Keratinocyte (primary cell): ENCODE measurements around the gene TMEM115. TPM values are rescaled to one million over a fixed set of nuclear protein-coding genes. Genes with fewer than 3 reads are reported as not detected.
A peak's percentile ranks its signal among the peaks of the same experiment; 100 is the strongest.

Experiments used
- DNase-seq: peaks from one replicate; pipeline ENCODE4 v3.0.0-alpha.2; 2011; ENCODE audit warnings: low read depth, missing footprints, low spot score
- FAIRE-seq: peaks from 2 replicates; lab custom pipeline; 2011; peaks lifted over from hg19 to GRCh38; lab: Jason Lieb, UNC
- H2AFZ ChIP-seq: 2 replicates; pipeline ENCODE4 v1.6.0; 2012; ENCODE audit warnings: low read length, control low read depth, inconsistent platforms; ENCODE audit not compliant: control insufficient read depth
- H3K27ac ChIP-seq: 2 replicates; pipeline ENCODE4 v1.5.1; 2011; ENCODE audit warnings: low read length; ENCODE audit not compliant: control insufficient read depth, insufficient read depth
- H3K27me3 ChIP-seq: 3 replicates; pipeline ENCODE4 v1.6.0; 2011; ENCODE audit warnings: low read length; ENCODE audit not compliant: control insufficient read depth, insufficient read depth; ENCODE audit errors: extremely low read depth
- H3K36me3 ChIP-seq, 2 experiments: 2 replicates in 1 of 2; 3 replicates in 1 of 2; pipeline ENCODE4 v1.5.1; 2011; ENCODE audit warnings: low read length in 2 of 2, mild to moderate bottlenecking in 1 of 2; ENCODE audit not compliant: control insufficient read depth in 2 of 2, insufficient read depth in 2 of 2; ENCODE audit errors: extremely low read depth in 1 of 2
- H3K4me1 ChIP-seq: 3 replicates; pipeline ENCODE4 v1.5.1; 2011; ENCODE audit warnings: low read length; ENCODE audit not compliant: control insufficient read depth, insufficient read depth; ENCODE audit errors: extremely low read depth
- H3K4me2 ChIP-seq: 3 replicates; pipeline ENCODE4 v1.6.0; 2011; ENCODE audit warnings: low read depth, low read length; ENCODE audit not compliant: control insufficient read depth, insufficient read depth; ENCODE audit errors: extremely low read depth
- H3K4me3 ChIP-seq, 3 experiments: fragments of 200-600 bp in 1 of 3; sonication (generic) in 1 of 3; 2 replicates in 2 of 3; 3 replicates in 1 of 3; pipeline ENCODE4 v1.5.1; 2011 to 2016; ENCODE audit warnings: low read length in 3 of 3, mild to moderate bottlenecking in 3 of 3, control low read depth in 2 of 3, inconsistent platforms in 1 of 3, low read depth in 1 of 3, mixed read lengths in 1 of 3, mixed run types in 1 of 3, moderate library complexity in 1 of 3; ENCODE audit not compliant: control insufficient read depth in 2 of 3, insufficient read depth in 2 of 3; ENCODE audit errors: extremely low read depth in 1 of 3
- H3K79me2 ChIP-seq: 2 replicates; pipeline ENCODE4 v1.6.0; 2012; ENCODE audit warnings: low read length; ENCODE audit not compliant: control insufficient read depth, insufficient read depth
- H3K9ac ChIP-seq: 3 replicates; pipeline ENCODE4 v1.6.0; 2011; ENCODE audit warnings: low read length; ENCODE audit not compliant: control insufficient read depth, insufficient read depth; ENCODE audit errors: extremely low read depth
- H3K9me1 ChIP-seq: 3 replicates; pipeline ENCODE4 v1.6.0; 2011; ENCODE audit warnings: low read length; ENCODE audit not compliant: control insufficient read depth, insufficient read depth; ENCODE audit errors: extremely low read depth
- H3K9me3 ChIP-seq: 2 replicates; pipeline ENCODE4 v1.5.1; 2012; ENCODE audit warnings: low read depth, low read length; ENCODE audit not compliant: control insufficient read depth
- H4K20me1 ChIP-seq: 3 replicates; pipeline ENCODE4 v1.6.0; 2011; ENCODE audit warnings: low read length; ENCODE audit not compliant: control insufficient read depth, insufficient read depth; ENCODE audit errors: extremely low read depth
- CTCF ChIP-seq, 3 experiments: IDR thresholded peaks in 1 of 3; conservative IDR thresholded peaks in 1 of 3; optimal IDR thresholded peaks in 1 of 3; 2 replicates in 2 of 3; 3 replicates in 1 of 3; pipeline versions ENCODE3 to v1.5.1; 2011; ENCODE audit warnings: low read length in 3 of 3, mild to moderate bottlenecking in 3 of 3, moderate library complexity in 2 of 3, control low read depth in 1 of 3, inconsistent platforms in 1 of 3; ENCODE audit not compliant: insufficient read depth in 2 of 3; ENCODE audit errors: extremely low read depth in 1 of 3
- EZH2 ChIP-seq: IDR thresholded peaks from one replicate; pipeline ENCODE4 v1.6.1; 2012; ENCODE audit warnings: inconsistent platforms, mild to moderate bottlenecking, low read length, moderate library complexity
- dilution Hi-C: fragments of 300-500 bp; cut with MboI; formaldehyde crosslinking; loops from one replicate; pipeline ENCODE4 v1.7.0; 2020; ENCODE audit warnings: low sequenced_read_pairs; ENCODE audit not compliant: extremely low pct_ligation_motif_present
- polyA plus RNA-seq, 5 experiments: library from polyadenylated mRNA; depleted of rRNA in 3 of 5; stranded (reverse) in 3 of 5; stranded (forward) in 1 of 5; unstranded in 1 of 5; fragments of >200 nt; gene quantifications; 1 replicate in 1 of 5; 2 replicates in 3 of 5; 3 replicates in 1 of 5; pipeline versions ENCODE4 v1.2.1 to v1.2.3, GENCODE V29; 2011 to 2012; ENCODE audit warnings: missing spikeins in 2 of 5, low read depth in 1 of 5, low replicate concordance in 1 of 5

The TMEM115 gene
- polyA plus RNA-seq, 1 donor (not counting 4 experiments of a cell fraction or from before 2014, with no cell fraction given), result 22.4 TPM

- Histone ChIP-seq H3K4me1 (peaks cover 39% of the 10 kb centered on the region), H3K9me3 (no peaks in the 10 kb centered on the region), H3K27me3 (no peaks in the 10 kb centered on the region), H3K9me1 (peaks cover 3% of the 10 kb centered on the region), H4K20me1 (no peaks in the 10 kb centered on the region), H2AFZ (peak overlapping the region; percentile 96), H3K4me2 (peak overlapping the region; percentile 99), H3K27ac (peak overlapping the region; percentile 99), H3K4me3 (peak overlapping the region; percentile 52 to 89 (median 84)), H3K36me3 (peaks cover 22 to 36% of the 10 kb centered on the region in 2 experiments), H3K9ac (peak overlapping the region; percentile 98), H3K79me2 (peaks cover 37% of the 10 kb centered on the region)
- dilution Hi-C loops, result no loop called here
- DNase-seq, result no peak
- FAIRE-seq, result peak; percentile 49
- TF ChIP-seq CTCF (optimal IDR thresholded peaks at IDR 0.05 in 1 of 3, IDR thresholded peaks at IDR 0.05 in 1 of 3, conservative IDR thresholded peaks at IDR 0.05 in 1 of 3; ENCODE audit: extremely low read depth in 1 of 3, insufficient read depth in 2 of 3, low read length in 3 of 3) (peak in 1 of 3 experiments; percentile 38), EZH2 (no peak)
Observed at GRCh38 chr3:50321336-50322114, 37.8 kb downstream of the TMEM115 start.

- Histone ChIP-seq H3K36me3 (peaks cover 18 to 36% of the 10 kb centered on the region in 2 experiments), H3K9me3 (no peaks in the 10 kb centered on the region)
- dilution Hi-C loops, result no loop called here
Observed at GRCh38 chr3:50320853-50321335, 38.4 kb downstream of the TMEM115 start.

More at GRCh38 chr3:50320853-50321335, 38.4 kb downstream of the TMEM115 start:
- Histone ChIP-seq H3K27ac (peak overlapping the region; percentile 99), H3K79me2 (peaks cover 33% of the 10 kb centered on the region), H3K4me1 (peaks cover 45% of the 10 kb centered on the region), H4K20me1 (no peaks in the 10 kb centered on the region), H3K27me3 (no peaks in the 10 kb centered on the region), H3K9ac (peak overlapping the region; percentile 98), H3K4me2 (peak overlapping the region; percentile 99), H3K4me3 (peak overlapping the region; percentile 52 to 89 (median 84)), H3K9me1 (peaks cover 3% of the 10 kb centered on the region), H2AFZ (peak overlapping the region; percentile 33)
- DNase-seq, result no peak
- FAIRE-seq, result no peak
- TF ChIP-seq EZH2, result no peak
- no peak for TF ChIP-seq CTCF (optimal IDR thresholded peaks at IDR 0.05 in 1 of 3, IDR thresholded peaks at IDR 0.05 in 1 of 3, conservative IDR thresholded peaks at IDR 0.05 in 1 of 3; ENCODE audit: extremely low read depth in 1 of 3, insufficient read depth in 2 of 3, low read length in 3 of 3)
